GM18868 (cell line): ENCODE measurements around the gene OR10T2.
A peak's percentile ranks its signal among the peaks of the same experiment; 100 is the strongest.
"Not testable (repeated sequence)": the region's sequence is repeated elsewhere in the genome, so short reads cannot be mapped to it uniquely, and the experiment has no call there.

Source experiments
- ATAC-seq: cut with Tn5 transposase; IDR thresholded peaks from one replicate; pipeline ENCODE4 v1.9.1; 2021; ENCODE audit warnings: mild to moderate bottlenecking, moderate library complexity; ENCODE audit not compliant: unreplicated experiment

The OR10T2 gene

GRCh38 chr1:158357441-158357840 lies 41.8 kb downstream of the OR10T2 start:
- ATAC-seq: no peak

GRCh38 chr1:158356616-158357015 lies 42.6 kb downstream of the OR10T2 start:
- ATAC-seq: no peak

DNA sequence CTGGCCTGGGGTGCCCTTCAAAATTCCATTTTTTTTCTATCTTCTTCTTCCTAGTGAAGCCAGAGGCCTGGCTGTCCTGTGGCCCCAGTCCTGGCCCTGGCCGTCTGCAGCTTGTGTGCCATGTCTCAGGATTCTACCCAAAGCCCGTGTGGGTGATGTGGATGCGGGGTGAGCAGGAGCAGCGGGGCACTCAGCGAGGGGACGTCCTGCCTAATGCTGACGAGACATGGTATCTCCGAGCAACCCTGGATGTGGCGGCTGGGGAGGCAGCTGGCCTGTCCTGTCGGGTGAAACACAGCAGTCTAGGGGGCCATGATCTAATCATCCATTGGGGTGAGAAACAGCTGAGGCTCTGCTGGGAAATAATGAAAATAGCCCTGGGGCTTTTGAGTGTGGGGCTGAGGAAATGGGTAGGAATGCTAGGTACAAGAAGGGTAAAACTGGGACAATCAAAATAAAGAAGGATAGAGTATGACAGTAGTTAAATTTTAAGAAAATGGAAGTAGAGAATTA lies 43.4 kb downstream of the OR10T2 start:
- ATAC-seq: no peak

DNA sequence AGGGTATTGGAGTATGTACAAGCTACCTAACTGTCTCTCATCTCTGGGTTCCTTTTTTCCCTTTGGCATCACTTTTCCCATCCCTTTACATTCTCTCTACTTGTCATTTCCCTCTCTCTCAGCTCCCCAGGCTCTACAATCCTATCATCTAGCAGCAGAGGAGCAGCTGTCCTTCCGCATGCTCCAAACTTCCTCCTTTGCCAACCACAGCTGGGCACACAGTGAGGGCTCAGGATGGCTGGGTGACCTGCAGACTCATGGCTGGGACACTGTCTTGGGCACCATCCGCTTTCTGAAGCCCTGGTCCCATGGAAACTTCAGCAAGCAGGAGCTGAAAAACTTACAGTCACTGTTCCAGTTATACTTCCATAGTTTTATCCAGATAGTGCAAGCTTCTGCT lies 45.0 kb downstream of the OR10T2 start:
- no peak for ATAC-seq

DNA sequence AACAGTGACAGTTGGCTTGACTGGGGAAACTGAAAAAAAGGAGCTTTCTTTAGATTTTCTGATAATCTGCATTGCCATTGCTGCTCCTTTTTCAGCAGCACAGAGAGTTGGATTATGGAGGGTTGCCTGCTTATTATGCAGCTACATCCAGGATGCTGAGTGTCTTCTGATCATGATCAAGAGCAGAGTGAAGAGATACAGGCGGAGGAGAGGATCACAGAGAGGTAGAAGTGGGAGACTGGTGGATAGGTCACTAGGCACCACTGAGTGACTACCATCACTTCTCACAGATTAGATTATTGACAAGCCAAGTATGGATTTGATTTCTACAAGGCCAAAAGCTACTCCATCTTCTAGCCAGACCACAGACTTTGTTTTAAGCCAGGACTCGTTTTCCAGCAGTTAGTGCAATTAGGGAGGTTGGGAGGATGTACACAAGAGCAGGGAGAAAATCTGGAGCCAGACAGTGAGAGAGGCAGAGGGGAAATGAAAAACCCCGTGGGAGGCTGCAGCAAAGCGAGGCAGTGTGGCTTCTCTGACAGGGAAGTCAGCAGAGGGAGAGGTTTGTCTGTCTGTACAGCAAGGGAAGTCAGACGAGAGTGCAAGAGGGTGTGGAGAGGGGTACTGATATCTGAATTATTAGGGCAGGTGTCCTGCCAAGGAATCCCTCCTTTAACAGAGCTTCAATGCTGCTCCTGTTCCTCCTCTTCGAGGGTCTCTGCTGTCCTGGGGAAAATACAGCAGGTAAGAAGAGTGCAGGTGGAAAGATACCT lies 45.8 kb downstream of the OR10T2 start, which contains the start of gene CD1E:
Gene CD1E, plus strand, starts transcription at position 592 of the 773 bp plus-strand sequence. Its CDS starts 95 bp downstream, at position 687.
- peak; percentile 79 for ATAC-seq

DNA sequence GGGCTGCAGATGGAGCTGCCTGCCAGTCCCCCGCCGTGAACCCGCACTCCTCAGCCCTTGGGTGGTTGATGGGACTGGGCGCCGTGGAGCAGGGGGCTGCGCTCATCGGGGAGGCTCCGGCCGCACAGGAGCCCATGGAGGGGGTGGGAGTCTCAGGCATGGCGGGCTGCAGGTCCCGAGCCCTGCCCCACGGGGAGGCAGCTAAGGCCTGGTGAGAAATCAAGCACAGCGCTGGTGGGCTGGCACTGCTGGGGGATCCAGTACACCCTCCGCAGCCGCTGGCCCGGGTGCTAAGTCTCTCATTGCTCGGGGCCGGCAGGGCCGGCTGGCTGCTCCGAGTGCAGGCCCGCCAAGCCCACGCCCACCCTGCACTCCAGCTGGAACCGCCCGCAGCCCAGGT lies 50.3 kb downstream of the OR10T2 start:
- not testable (repeated sequence) for ATAC-seq
